SU-DHL-6 (cell line): Measurements from ENCODE around the gene CCDC110.

Source experiments
- H2AFZ ChIP-seq: fragments of 200-600 bp; sonication (generic); 2 replicates; pipeline ENCODE4 v1.6.1; 2014; ENCODE audit warnings: low read depth, mild to moderate bottlenecking, moderate library complexity, mixed read lengths, antibody characterized with exemption, low read length; ENCODE audit not compliant: severe bottlenecking
- H3F3A ChIP-seq: fragments of 200-600 bp; shearing (Covaris generic); 2 replicates; pipeline ENCODE4 v1.6.0; 2016; ENCODE audit warnings: antibody characterized with exemption, mild to moderate bottlenecking; ENCODE audit not compliant: insufficient read depth
- H3K27ac ChIP-seq: fragments of 200-600 bp; sonication (generic); 2 replicates; pipeline ENCODE4 v1.5.1; 2016; ENCODE audit warnings: low read depth, mild to moderate bottlenecking, low read length, moderate library complexity, mixed read lengths
- H3K27me3 ChIP-seq: fragments of 200-600 bp; sonication (generic), shearing (Covaris generic); 2 replicates; pipeline ENCODE4 v1.6.0; 2014; ENCODE audit warnings: mild to moderate bottlenecking, low read length
- H3K36me3 ChIP-seq: fragments of 200-600 bp; sonication (generic); 2 replicates; pipeline ENCODE4 v1.6.1; 2014; ENCODE audit warnings: mild to moderate bottlenecking, low read length, mixed read lengths
- H3K4me2 ChIP-seq: fragments of 300-600, 200-600 bp; shearing (Covaris generic), sonication (generic); 2 replicates; pipeline ENCODE4 v1.6.0; 2014; ENCODE audit warnings: low read length, low read depth, mild to moderate bottlenecking; ENCODE audit not compliant: poor library complexity, severe bottlenecking
- H3K4me3 ChIP-seq: fragments of 200-600 bp; sonication (generic); 2 replicates; pipeline ENCODE4 v1.5.1; 2014; ENCODE audit warnings: antibody characterized with exemption, low read length, mild to moderate bottlenecking, mixed read lengths; ENCODE audit not compliant: insufficient read depth, poor library complexity, severe bottlenecking
- H3K79me2 ChIP-seq: fragments of 200-600 bp; sonication (generic); 2 replicates; pipeline ENCODE4 v1.6.1; 2014; ENCODE audit warnings: mild to moderate bottlenecking, low read length, moderate library complexity; ENCODE audit not compliant: insufficient read depth
- H3K9ac ChIP-seq: fragments of 200-600 bp; sonication (generic); 2 replicates; pipeline ENCODE4 v1.7.0; 2014; ENCODE audit warnings: mild to moderate bottlenecking, low read length
- H3K9me2 ChIP-seq: fragments of 200-600 bp; sonication (generic); replicated peaks from 2 replicates; pipeline ENCODE4 v1.6.1; 2014; ENCODE audit warnings: low read length; ENCODE audit not compliant: insufficient read depth
- H3K9me3 ChIP-seq: fragments of 200-600 bp; sonication (generic); 2 replicates; pipeline ENCODE4 v1.6.1; 2014; ENCODE audit warnings: low read length, mixed read lengths; ENCODE audit not compliant: insufficient read depth
- H4K20me1 ChIP-seq: fragments of 200-600 bp; sonication (generic); 2 replicates; pipeline ENCODE4 v1.6.1; 2014; ENCODE audit warnings: low read depth, mild to moderate bottlenecking, antibody characterized with exemption, low read length, moderate library complexity, mixed read lengths
- EZH2phosphoT487 ChIP-seq: fragments of 200-600 bp; sonication (generic), shearing (Covaris generic); conservative IDR thresholded peaks from 2 replicates; pipeline ENCODE4 v1.6.1; 2018; ENCODE audit warnings: mild to moderate bottlenecking, antibody characterized with exemption, low read length, moderate library complexity, mixed read lengths
- TF ChIP-seq, protein P1 (sequence below): fragments of 200-600 bp; sonication (generic); IDR thresholded peaks from one replicate; pipeline ENCODE4 v1.5.1; 2017; ENCODE audit warnings: antibody characterized with exemption, mild to moderate bottlenecking, low read length, moderate library complexity; ENCODE audit not compliant: insufficient read depth, poor library complexity, severe bottlenecking

The CCDC110 gene

GRCh38 chr4:185480016-185480732, 8.6 kb upstream of the CCDC110 start:
- Histone ChIP-seq H3K27ac (peak overlapping the region; percentile 99), H3K4me3 (peak overlapping the region; percentile 61), H3K27me3 (no peaks in the 10 kb centered on the region), H3K4me2 (peak overlapping the region; percentile 98), H3K9me3 (no peaks in the 10 kb centered on the region), H3K79me2 (peaks cover 50% of the 10 kb centered on the region), H3K36me3 (peaks cover 8% of the 10 kb centered on the region), H3K9me2 (no peaks in the 10 kb centered on the region), H2AFZ (no peak overlapping the region), H4K20me1 (no peaks in the 10 kb centered on the region), H3K9ac (peak overlapping the region; percentile 93), H3F3A (peaks cover 60% of the 10 kb centered on the region)
- no peak for TF ChIP-seq EZH2phosphoT487
- TF ChIP-seq, protein P1, sequence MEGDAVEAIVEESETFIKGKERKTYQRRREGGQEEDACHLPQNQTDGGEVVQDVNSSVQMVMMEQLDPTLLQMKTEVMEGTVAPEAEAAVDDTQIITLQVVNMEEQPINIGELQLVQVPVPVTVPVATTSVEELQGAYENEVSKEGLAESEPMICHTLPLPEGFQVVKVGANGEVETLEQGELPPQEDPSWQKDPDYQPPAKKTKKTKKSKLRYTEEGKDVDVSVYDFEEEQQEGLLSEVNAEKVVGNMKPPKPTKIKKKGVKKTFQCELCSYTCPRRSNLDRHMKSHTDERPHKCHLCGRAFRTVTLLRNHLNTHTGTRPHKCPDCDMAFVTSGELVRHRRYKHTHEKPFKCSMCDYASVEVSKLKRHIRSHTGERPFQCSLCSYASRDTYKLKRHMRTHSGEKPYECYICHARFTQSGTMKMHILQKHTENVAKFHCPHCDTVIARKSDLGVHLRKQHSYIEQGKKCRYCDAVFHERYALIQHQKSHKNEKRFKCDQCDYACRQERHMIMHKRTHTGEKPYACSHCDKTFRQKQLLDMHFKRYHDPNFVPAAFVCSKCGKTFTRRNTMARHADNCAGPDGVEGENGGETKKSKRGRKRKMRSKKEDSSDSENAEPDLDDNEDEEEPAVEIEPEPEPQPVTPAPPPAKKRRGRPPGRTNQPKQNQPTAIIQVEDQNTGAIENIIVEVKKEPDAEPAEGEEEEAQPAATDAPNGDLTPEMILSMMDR, result no peak

DNA sequence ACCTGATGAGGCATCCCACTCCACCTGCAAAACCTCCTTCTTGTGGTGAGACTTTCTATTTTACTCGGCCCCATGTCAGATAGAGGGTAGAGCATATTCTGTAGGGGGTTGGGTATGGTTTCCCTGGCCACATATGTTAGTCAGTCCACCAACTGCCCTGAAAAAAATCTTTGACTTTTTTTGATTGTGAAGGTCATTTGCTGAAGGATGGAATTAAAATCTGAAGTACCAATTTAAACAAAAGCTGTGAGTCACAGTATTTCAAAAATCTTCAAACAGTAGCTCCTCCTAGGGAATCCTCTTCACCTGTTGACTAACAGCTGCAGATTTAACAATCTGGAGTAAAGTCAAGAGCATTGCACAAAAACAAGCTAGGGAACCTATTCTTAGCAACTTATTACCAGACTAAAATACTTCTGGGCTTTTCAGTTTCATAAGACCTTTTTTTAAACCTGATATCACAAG, 8.0 kb upstream of the CCDC110 start:
- H3K9ac ChIP-seq, result peak overlapping the region; percentile 93
- H3K27me3 ChIP-seq, result no peaks in the 10 kb centered on the region
- H3K4me3 ChIP-seq, result peak overlapping the region; percentile 30
- no peak overlapping the region for H2AFZ ChIP-seq
- no peaks in the 10 kb centered on the region for H3K9me2 ChIP-seq
- peaks cover 66% of the 10 kb centered on the region for H3F3A ChIP-seq
- H3K36me3 ChIP-seq, result peaks cover 8% of the 10 kb centered on the region; the same call in 1 of the 2 replicates
- peak overlapping the region; percentile 98 for H3K4me2 ChIP-seq
- no peaks in the 10 kb centered on the region for H4K20me1 ChIP-seq
- peaks cover 54% of the 10 kb centered on the region for H3K79me2 ChIP-seq
- TF ChIP-seq, protein P1, result no peak
- no peak for TF ChIP-seq EZH2phosphoT487
- H3K9me3 ChIP-seq, result no peaks in the 10 kb centered on the region
- peak overlapping the region; percentile 99 for H3K27ac ChIP-seq

GRCh38 chr4:185473247-185473646, 1.7 kb upstream of the CCDC110 start:
- peak overlapping the region; percentile 100 for H3K9ac ChIP-seq
- H4K20me1 ChIP-seq, result no peaks in the 10 kb centered on the region
- H3K27ac ChIP-seq, result peak overlapping the region; percentile 96
- peaks cover 47% of the 10 kb centered on the region for H3K79me2 ChIP-seq
- H3K36me3 ChIP-seq, result peaks cover 5% of the 10 kb centered on the region; the same call in 1 of the 2 replicates
- TF ChIP-seq EZH2phosphoT487, result no peak
- TF ChIP-seq, protein P1, result no peak
- H3K9me2 ChIP-seq, result no peaks in the 10 kb centered on the region
- H2AFZ ChIP-seq, result no peak overlapping the region
- H3F3A ChIP-seq, result peaks cover 64% of the 10 kb centered on the region
- peak overlapping the region; percentile 98 for H3K4me2 ChIP-seq
- peak overlapping the region; percentile 97 for H3K4me3 ChIP-seq
- no peaks in the 10 kb centered on the region for H3K27me3 ChIP-seq
- H3K9me3 ChIP-seq, result no peaks in the 10 kb centered on the region
